ENCODE measurements around the gene IZUMO4.
"Not testable (repeated sequence)": the region's sequence is repeated elsewhere in the genome, so short reads cannot be mapped to it uniquely, and the experiment has no call there.

Gene IZUMO4

DNA sequence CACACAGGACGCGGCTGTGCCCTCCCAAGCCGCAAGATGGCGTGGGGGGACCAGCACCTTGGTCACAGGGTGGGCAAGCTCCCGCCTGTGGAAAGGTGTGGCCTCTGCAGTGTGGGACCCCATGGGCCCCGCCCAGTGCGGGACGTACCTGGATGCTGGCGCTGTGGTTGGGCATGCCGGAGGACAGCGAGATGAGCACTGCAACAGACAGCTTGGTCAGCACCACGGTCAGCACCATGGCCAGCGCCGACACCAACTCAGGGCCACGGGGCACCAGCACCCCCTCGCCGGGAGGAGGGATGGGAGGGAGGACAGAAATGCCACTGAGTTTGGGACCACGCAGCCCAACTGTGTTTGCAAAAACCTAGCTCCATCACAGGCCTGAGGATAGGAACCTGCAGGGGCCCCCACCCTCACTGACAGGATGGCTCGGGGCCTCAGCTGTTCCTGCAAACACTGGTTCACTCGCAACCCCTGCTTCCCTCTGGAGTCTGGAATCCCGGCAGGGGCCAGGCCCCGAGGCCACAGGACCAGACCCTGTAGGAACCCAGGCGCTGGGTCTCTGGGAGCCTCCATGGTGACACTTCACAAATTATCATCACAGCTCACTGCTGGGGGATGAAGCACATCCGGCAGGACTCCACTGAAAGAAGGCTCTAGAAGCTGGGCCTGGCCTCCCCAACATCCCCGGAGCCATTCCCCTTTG, 27.1 kb downstream of the IZUMO4 start:
- Histone ChIP-seq H3K4me2 (ENCODE audit: low read depth, low read length, poor library complexity, severe bottlenecking) (no peak overlapping the region), H3K27me3 (ENCODE audit: insufficient read depth, low read length, poor library complexity, severe bottlenecking) (no peaks in the 10 kb centered on the region), H2AFZ (ENCODE audit: low read length) (no peak overlapping the region), H4K20me1 (ENCODE audit: insufficient read depth, low read length, poor library complexity, severe bottlenecking) (peaks cover 3% of the 10 kb centered on the region), H3K9me3 (ENCODE audit: insufficient read depth, low read depth, low read length) (no peaks in the 10 kb centered on the region), H3K9ac (ENCODE audit: low read depth, low read length, poor library complexity, severe bottlenecking) (no peak overlapping the region), H3K9me2 (replicated peaks; ENCODE audit: low read depth, low read length) (no peaks in the 10 kb centered on the region), H3K4me3 (ENCODE audit: low read length, poor library complexity, severe bottlenecking) (no peak overlapping the region), H3K36me3 (ENCODE audit: insufficient read depth, low read length) (peaks cover 64% of the 10 kb centered on the region; the same call in 1 of the 2 replicates), H3K79me2 (ENCODE audit: insufficient read depth, low read length) (no peaks in the 10 kb centered on the region), H3F3A (ENCODE audit: low read depth) (no peaks in the 10 kb centered on the region), H3K4me1 (ENCODE audit: insufficient read depth, low read length, poor library complexity, severe bottlenecking) (no peaks in the 10 kb centered on the region)
- TF ChIP-seq, protein P1, sequence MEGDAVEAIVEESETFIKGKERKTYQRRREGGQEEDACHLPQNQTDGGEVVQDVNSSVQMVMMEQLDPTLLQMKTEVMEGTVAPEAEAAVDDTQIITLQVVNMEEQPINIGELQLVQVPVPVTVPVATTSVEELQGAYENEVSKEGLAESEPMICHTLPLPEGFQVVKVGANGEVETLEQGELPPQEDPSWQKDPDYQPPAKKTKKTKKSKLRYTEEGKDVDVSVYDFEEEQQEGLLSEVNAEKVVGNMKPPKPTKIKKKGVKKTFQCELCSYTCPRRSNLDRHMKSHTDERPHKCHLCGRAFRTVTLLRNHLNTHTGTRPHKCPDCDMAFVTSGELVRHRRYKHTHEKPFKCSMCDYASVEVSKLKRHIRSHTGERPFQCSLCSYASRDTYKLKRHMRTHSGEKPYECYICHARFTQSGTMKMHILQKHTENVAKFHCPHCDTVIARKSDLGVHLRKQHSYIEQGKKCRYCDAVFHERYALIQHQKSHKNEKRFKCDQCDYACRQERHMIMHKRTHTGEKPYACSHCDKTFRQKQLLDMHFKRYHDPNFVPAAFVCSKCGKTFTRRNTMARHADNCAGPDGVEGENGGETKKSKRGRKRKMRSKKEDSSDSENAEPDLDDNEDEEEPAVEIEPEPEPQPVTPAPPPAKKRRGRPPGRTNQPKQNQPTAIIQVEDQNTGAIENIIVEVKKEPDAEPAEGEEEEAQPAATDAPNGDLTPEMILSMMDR (conservative IDR thresholded peaks at IDR 0.05; ENCODE audit: low read length), result no peak
- no peak for TF ChIP-seq EZH2phosphoT487 (IDR thresholded peaks at IDR 0.05; ENCODE audit: borderline replicate concordance)

DNA sequence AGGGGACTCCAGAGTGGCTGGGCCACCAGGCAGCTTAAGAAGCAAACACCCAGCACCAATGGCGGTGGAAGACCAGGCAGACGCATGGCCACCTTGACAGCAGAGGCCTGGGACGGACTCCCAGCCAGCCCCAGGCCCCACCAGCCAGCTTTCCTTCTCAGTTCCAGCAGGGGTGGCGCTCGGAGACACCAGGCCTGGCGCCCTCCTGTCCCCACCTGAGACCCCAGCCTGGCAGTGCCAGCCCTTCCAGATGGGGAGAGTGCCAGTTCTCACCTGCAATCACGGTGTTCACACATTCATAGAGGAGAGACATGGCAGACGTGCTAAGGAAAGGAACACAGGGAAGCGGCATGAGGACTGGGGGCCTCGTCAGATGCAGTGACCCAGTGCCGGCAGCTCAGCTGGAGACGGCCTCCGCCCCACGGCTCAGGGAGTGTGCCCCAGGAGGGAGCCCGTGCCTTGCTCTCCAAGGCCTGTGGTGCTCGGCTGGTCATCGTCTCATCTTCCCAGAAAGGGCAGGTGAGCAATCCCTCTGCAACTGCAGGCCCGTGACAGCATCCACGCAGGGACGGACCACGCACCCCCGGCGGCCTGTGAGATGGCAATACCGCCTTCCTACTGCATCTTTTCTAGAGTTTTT, 30.3 kb downstream of the IZUMO4 start:
- Histone ChIP-seq H4K20me1 (ENCODE audit: insufficient read depth, low read length, poor library complexity, severe bottlenecking) (peaks cover 3% of the 10 kb centered on the region), H3K4me3 (ENCODE audit: low read length, poor library complexity, severe bottlenecking) (no peak overlapping the region), H3K9me3 (ENCODE audit: insufficient read depth, low read depth, low read length) (no peaks in the 10 kb centered on the region), H3F3A (ENCODE audit: low read depth) (no peaks in the 10 kb centered on the region), H3K9me2 (replicated peaks; ENCODE audit: low read depth, low read length) (no peaks in the 10 kb centered on the region), H3K36me3 (ENCODE audit: insufficient read depth, low read length) (peaks cover 57% of the 10 kb centered on the region; the same call in 1 of the 2 replicates), H3K4me2 (ENCODE audit: low read depth, low read length, poor library complexity, severe bottlenecking) (no peak overlapping the region), H3K4me1 (ENCODE audit: insufficient read depth, low read length, poor library complexity, severe bottlenecking) (no peaks in the 10 kb centered on the region), H3K79me2 (ENCODE audit: insufficient read depth, low read length) (no peaks in the 10 kb centered on the region), H3K9ac (ENCODE audit: low read depth, low read length, poor library complexity, severe bottlenecking) (no peak overlapping the region), H3K27me3 (ENCODE audit: insufficient read depth, low read length, poor library complexity, severe bottlenecking) (no peaks in the 10 kb centered on the region), H2AFZ (ENCODE audit: low read length) (no peak overlapping the region)
- TF ChIP-seq, protein P1 (conservative IDR thresholded peaks at IDR 0.05; ENCODE audit: low read length), result no peak
- TF ChIP-seq EZH2phosphoT487 (IDR thresholded peaks at IDR 0.05; ENCODE audit: borderline replicate concordance), result no peak

DNA sequence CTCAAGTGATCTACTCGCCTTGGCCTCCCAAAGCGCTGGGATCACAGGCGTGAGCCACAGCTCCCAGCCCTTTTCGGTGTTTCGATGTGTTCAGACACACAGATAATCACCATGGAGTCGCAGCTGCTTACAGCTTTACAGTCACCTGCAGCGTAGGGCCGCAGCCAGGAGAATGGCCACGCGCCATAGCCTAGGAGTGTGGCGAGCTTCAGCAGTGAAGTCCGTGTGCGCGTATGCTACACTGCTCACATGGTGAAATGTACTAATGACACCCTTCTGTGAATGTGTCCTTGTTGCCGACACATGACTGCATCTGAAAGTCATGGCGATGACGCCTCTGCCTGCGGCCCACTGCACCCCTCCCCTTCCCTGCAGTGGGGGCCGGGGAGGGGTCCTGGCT, 31.0 kb downstream of the IZUMO4 start:
- H3K9me2 ChIP-seq (replicated peaks; ENCODE audit: low read depth, low read length), result no peaks in the 10 kb centered on the region
- no peaks in the 10 kb centered on the region for H3F3A ChIP-seq (ENCODE audit: low read depth)
- H3K9me3 ChIP-seq (ENCODE audit: insufficient read depth, low read depth, low read length), result no peaks in the 10 kb centered on the region
- no peak for TF ChIP-seq EZH2phosphoT487 (IDR thresholded peaks at IDR 0.05; ENCODE audit: borderline replicate concordance)
- TF ChIP-seq, protein P1 (conservative IDR thresholded peaks at IDR 0.05; ENCODE audit: low read length), result no peak
- no peak overlapping the region for H3K4me3 ChIP-seq (ENCODE audit: low read length, poor library complexity, severe bottlenecking)
- no peak overlapping the region for H3K9ac ChIP-seq (ENCODE audit: low read depth, low read length, poor library complexity, severe bottlenecking)
- no peaks in the 10 kb centered on the region for H3K79me2 ChIP-seq (ENCODE audit: insufficient read depth, low read length)
- no peak overlapping the region for H3K4me2 ChIP-seq (ENCODE audit: low read depth, low read length, poor library complexity, severe bottlenecking)
- no peaks in the 10 kb centered on the region for H3K27me3 ChIP-seq (ENCODE audit: insufficient read depth, low read length, poor library complexity, severe bottlenecking)
- no peaks in the 10 kb centered on the region for H3K4me1 ChIP-seq (ENCODE audit: insufficient read depth, low read length, poor library complexity, severe bottlenecking)
- no peak overlapping the region for H2AFZ ChIP-seq (ENCODE audit: low read length)
- H3K36me3 ChIP-seq (ENCODE audit: insufficient read depth, low read length), result peaks cover 57% of the 10 kb centered on the region; the same call in 1 of the 2 replicates
- H4K20me1 ChIP-seq (ENCODE audit: insufficient read depth, low read length, poor library complexity, severe bottlenecking), result peaks cover 3% of the 10 kb centered on the region

DNA sequence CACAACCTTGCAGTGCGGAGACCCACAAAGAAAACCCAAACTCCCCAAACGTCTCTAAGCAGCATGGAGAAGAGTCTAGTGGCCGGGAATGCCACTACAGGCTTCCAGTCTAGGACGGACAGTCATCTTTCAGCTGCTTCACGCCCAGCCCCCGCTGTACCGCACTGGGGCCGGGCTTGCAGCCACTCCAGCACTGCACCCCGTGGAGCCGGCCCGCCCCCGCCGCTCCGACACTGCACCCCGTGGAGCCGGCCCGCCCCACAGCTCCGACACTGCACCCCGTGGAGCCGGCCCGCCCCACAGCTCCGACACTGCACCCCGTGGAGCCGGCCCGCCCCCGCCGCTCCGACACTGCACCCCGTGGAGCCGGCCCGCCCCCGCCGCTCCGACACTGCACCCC, 31.5 kb downstream of the IZUMO4 start:
- H3K36me3 ChIP-seq (ENCODE audit: insufficient read depth, low read length), result peaks cover 57% of the 10 kb centered on the region; the same call in 1 of the 2 replicates
- not testable (repeated sequence) for H3K79me2 ChIP-seq (ENCODE audit: insufficient read depth, low read length); H3F3A ChIP-seq (ENCODE audit: low read depth); H3K9me2 ChIP-seq (replicated peaks; ENCODE audit: low read depth, low read length); H3K4me2 ChIP-seq (ENCODE audit: low read depth, low read length, poor library complexity, severe bottlenecking); H3K4me3 ChIP-seq (ENCODE audit: low read length, poor library complexity, severe bottlenecking); H2AFZ ChIP-seq (ENCODE audit: low read length); H3K9ac ChIP-seq (ENCODE audit: low read depth, low read length, poor library complexity, severe bottlenecking); H3K4me1 ChIP-seq (ENCODE audit: insufficient read depth, low read length, poor library complexity, severe bottlenecking); H4K20me1 ChIP-seq (ENCODE audit: insufficient read depth, low read length, poor library complexity, severe bottlenecking); H3K27me3 ChIP-seq (ENCODE audit: insufficient read depth, low read length, poor library complexity, severe bottlenecking); H3K9me3 ChIP-seq (ENCODE audit: insufficient read depth, low read depth, low read length)

Measured in Loucy (cell line).